ENCODE results near the gene ATAD5. TPM values are rescaled to one million over a fixed set of nuclear protein-coding genes. Genes with fewer than 3 reads are reported as not detected.
A peak's percentile ranks its signal among the peaks of the same experiment; 100 is the strongest.
"Not testable (repeated sequence)": the region's sequence is repeated elsewhere in the genome, so short reads cannot be mapped to it uniquely, and the experiment has no call there.

Gene ATAD5
- total RNA-seq, 1 donor from 2014 or later: 6.3 TPM

- H3K27ac Mint-ChIP-seq (ENCODE audit: unreplicated experiment): peak overlapping the region; percentile 75
- peaks cover 19% of the 10 kb centered on the region for H3K36me3 Mint-ChIP-seq (ENCODE audit: low read depth, unreplicated experiment)
- no peaks in the 10 kb centered on the region for H3K27me3 Mint-ChIP-seq (ENCODE audit: unreplicated experiment)
- DNase-seq (ENCODE audit: low spot score): no peak
- peaks cover 35% of the 10 kb centered on the region for H3K4me1 Mint-ChIP-seq (ENCODE audit: unreplicated experiment)
- no peak for TF ChIP-seq CTCF (IDR thresholded peaks at IDR 0.05; ENCODE audit: unreplicated experiment)
- no peak overlapping the region for H3K4me3 Mint-ChIP-seq (ENCODE audit: unreplicated experiment)
- no peaks in the 10 kb centered on the region for H3K9me3 Mint-ChIP-seq (ENCODE audit: unreplicated experiment)
Measured at GRCh38 chr17:30807896-30808295, 23.9 kb upstream of the ATAD5 start.

- peaks cover 11% of the 10 kb centered on the region for H3K36me3 Mint-ChIP-seq (ENCODE audit: low read depth, unreplicated experiment)
- H3K27ac Mint-ChIP-seq (ENCODE audit: unreplicated experiment): peak overlapping the region; percentile 99
- H3K27me3 Mint-ChIP-seq (ENCODE audit: unreplicated experiment): no peaks in the 10 kb centered on the region
- no peak for TF ChIP-seq CTCF (IDR thresholded peaks at IDR 0.05; ENCODE audit: unreplicated experiment)
- no peak overlapping the region for H3K4me3 Mint-ChIP-seq (ENCODE audit: unreplicated experiment)
- no peaks in the 10 kb centered on the region for H3K9me3 Mint-ChIP-seq (ENCODE audit: unreplicated experiment)
- DNase-seq (ENCODE audit: low spot score): peak; percentile 16
- peaks cover 39% of the 10 kb centered on the region for H3K4me1 Mint-ChIP-seq (ENCODE audit: unreplicated experiment)
Measured at GRCh38 chr17:30808785-30809286, 22.9 kb upstream of the ATAD5 start.

GRCh38 chr17:30809867-30810266 lies 21.9 kb upstream of the ATAD5 start:
- Mint-ChIP-seq H3K4me3 (ENCODE audit: unreplicated experiment) (peak overlapping the region; percentile 28), H3K36me3 (ENCODE audit: low read depth, unreplicated experiment) (peaks cover 4% of the 10 kb centered on the region), H3K4me1 (ENCODE audit: unreplicated experiment) (peaks cover 39% of the 10 kb centered on the region), H3K27ac (ENCODE audit: unreplicated experiment) (peak overlapping the region; percentile 99), H3K27me3 (ENCODE audit: unreplicated experiment) (no peaks in the 10 kb centered on the region), H3K9me3 (ENCODE audit: unreplicated experiment) (no peaks in the 10 kb centered on the region)
- no peak for DNase-seq (ENCODE audit: low spot score)
- TF ChIP-seq CTCF (IDR thresholded peaks at IDR 0.05; ENCODE audit: unreplicated experiment): no peak

- Mint-ChIP-seq H3K27me3 (ENCODE audit: unreplicated experiment) (no peaks in the 10 kb centered on the region), H3K36me3 (ENCODE audit: low read depth, unreplicated experiment) (peaks cover 4% of the 10 kb centered on the region), H3K27ac (ENCODE audit: unreplicated experiment) (peak overlapping the region; percentile 7), H3K9me3 (ENCODE audit: unreplicated experiment) (no peaks in the 10 kb centered on the region), H3K4me3 (ENCODE audit: unreplicated experiment) (no peak overlapping the region), H3K4me1 (ENCODE audit: unreplicated experiment) (peaks cover 25% of the 10 kb centered on the region)
- no peak for DNase-seq (ENCODE audit: low spot score)
- TF ChIP-seq CTCF (IDR thresholded peaks at IDR 0.05; ENCODE audit: unreplicated experiment): no peak
Measured at GRCh38 chr17:30812218-30813177, 19.3 kb upstream of the ATAD5 start.

- DNase-seq (ENCODE audit: low spot score); H3K36me3 Mint-ChIP-seq (ENCODE audit: low read depth, unreplicated experiment); H3K27me3 Mint-ChIP-seq (ENCODE audit: unreplicated experiment); H3K4me3 Mint-ChIP-seq (ENCODE audit: unreplicated experiment); H3K27ac Mint-ChIP-seq (ENCODE audit: unreplicated experiment); H3K9me3 Mint-ChIP-seq (ENCODE audit: unreplicated experiment): not testable (repeated sequence)
- H3K4me1 Mint-ChIP-seq (ENCODE audit: unreplicated experiment): peaks cover 24% of the 10 kb centered on the region
Measured at GRCh38 chr17:30814236-30814635, 17.5 kb upstream of the ATAD5 start.

GRCh38 chr17:30814860-30815259 lies 16.9 kb upstream of the ATAD5 start:
- not testable (repeated sequence) for H3K9me3 Mint-ChIP-seq (ENCODE audit: unreplicated experiment); H3K27ac Mint-ChIP-seq (ENCODE audit: unreplicated experiment); H3K27me3 Mint-ChIP-seq (ENCODE audit: unreplicated experiment); H3K4me3 Mint-ChIP-seq (ENCODE audit: unreplicated experiment); DNase-seq (ENCODE audit: low spot score); H3K36me3 Mint-ChIP-seq (ENCODE audit: low read depth, unreplicated experiment)
- peaks cover 21% of the 10 kb centered on the region for H3K4me1 Mint-ChIP-seq (ENCODE audit: unreplicated experiment)

Measured in endothelial cell (in vitro differentiated cells).